Psoas muscle (tissue), 8 donors: ENCODE measurements around the gene ZC3H18. TPM values are rescaled to one million over a fixed set of nuclear protein-coding genes. Genes with fewer than 3 reads are reported as not detected.

Experiments used
- ATAC-seq, 4 donors: fragments of 200-7000 bp; cut with Tn5 transposase; one replicate each; pipeline ENCODE4 v1.9.1; 2020; ENCODE audit warnings: moderate library complexity in 3 of 4, mild to moderate bottlenecking in 2 of 4
- DNase-seq, 2 donors: peaks; one replicate each; pipeline ENCODE4 v3.0.0-alpha.2; 2020
- H3K27ac ChIP-seq: fragments of 200-600 bp; one replicate; pipeline ENCODE4 v1.8.0; 2022
- H3K27me3 ChIP-seq, 3 donors: fragments of 200-600 bp in 1 of 3; one replicate each; pipeline versions ENCODE4 v1.6.1 to v1.8.0; 2013 to 2022; ENCODE audit warnings: low read length in 2 of 3, mild to moderate bottlenecking in 2 of 3, moderate library complexity in 1 of 3; ENCODE audit not compliant: insufficient read depth in 3 of 3
- H3K36me3 ChIP-seq, 2 donors: fragments of 200-600 bp in 1 of 2; one replicate each; pipeline versions ENCODE4 v1.6.1 to v1.8.0; 2013 to 2022; ENCODE audit warnings: low read depth in 1 of 2, mild to moderate bottlenecking in 1 of 2, moderate library complexity in 1 of 2; ENCODE audit not compliant: insufficient read depth in 1 of 2
- H3K4me1 ChIP-seq: fragments of 200-600 bp; one replicate; pipeline ENCODE4 v1.8.0; 2022
- H3K4me3 ChIP-seq: fragments of 200-600 bp; one replicate; pipeline ENCODE4 v1.8.0; 2022; ENCODE audit warnings: mild to moderate bottlenecking
- H3K9me3 ChIP-seq: fragments of 200-600 bp; one replicate; pipeline ENCODE4 v1.8.0; 2022
- CTCF ChIP-seq: fragments of 200-600 bp; IDR thresholded peaks from one replicate; pipeline ENCODE4 v1.8.0; 2022; ENCODE audit warnings: antibody characterized with exemption
- WGBS, 3 donors: extraction: QIAGEN DNeasy Blood & Tissue Kit; methylation state at CpG; one replicate each; pipeline versions ENCODE4 v1.1.6 to v1.1.7; 2013; 5-methylcytosine and 5-hydroxymethylcytosine counted together
- intact Hi-C, 2 donors: fragments of 100-400 bp; cut with DNase I; formaldehyde crosslinking; loops; one replicate each; pipeline versions ENCODE4 v1.11.0 to v1.14.2; 2022
- polyA plus RNA-seq, 3 donors: library from polyadenylated mRNA; stranded (reverse); fragments of 200-250 nt; gene quantifications; one replicate each; pipeline ENCODE4 v1.2.3, GENCODE V29; 2013
- total RNA-seq, 4 donors: library from RNA; stranded (reverse); fragmentation: NEBNext Ultra II Directional in 2 of 4; extraction: Animal tissue kit (Norgen Biotek cat#: 25700) in 2 of 4; gene quantifications; one replicate each; pipeline versions ENCODE4 v1.2.1 to v1.2.4, GENCODE V29; 2021 to 2023
- donor health status: healthy with polysubstance abuse.
- donor health status: DM: no; HTN: no; CAD: no; lungs with moderate emphysema.
- donor health status: Bipolar disorder and iron deficiency.
- donor health status: healthy.
- donor health status: DM: yes; HTN: yes; CAD: no.
- donor health status: DM: no; HTN: no; CAD: no.
- donor health status: DM: no; HTN: no; CAD: no.
- donor health status: DM: yes; HTN: yes; CAD: no.

Gene ZC3H18
- total and polyA plus RNA-seq, 7 donors = 19.9 to 36.0 (median 28.5) TPM

- no peak for TF ChIP-seq CTCF
- intact Hi-C loops = no loop called here
- Histone ChIP-seq H3K4me3 (no peak overlapping the region), H3K9me3 (no peaks in the 10 kb centered on the region), H3K27me3 (peaks cover 0 to 34% (median 16%) of the 10 kb centered on the region in 3 donors), H3K27ac (no peak overlapping the region), H3K4me1 (no peaks in the 10 kb centered on the region), H3K36me3 (no peaks in the 10 kb centered on the region)
- 54 to 61% (median 61%) methylated on average over 17 of the region's 17 CpGs for WGBS, 3 donors
- DNase-seq = no peak
- ATAC-seq = no peak
Observed at GRCh38 chr16:88640498-88641247, 70.5 kb downstream of the ZC3H18 start.

- ATAC-seq (no peak), DNase-seq (no peak)
- H3K36me3 ChIP-seq = no peaks in the 10 kb centered on the region
- TF ChIP-seq CTCF = no peak
- no peaks in the 10 kb centered on the region for H3K4me1 ChIP-seq
- intact Hi-C loops = no loop called here
- 81 to 85% (median 84%) methylated on average over 31 to 58 of the region's 58 CpGs for WGBS, 3 donors
- no peaks in the 10 kb centered on the region for H3K9me3 ChIP-seq
- H3K27ac ChIP-seq = no peak overlapping the region
- H3K27me3 ChIP-seq = peaks cover 0 to 29% (median 14%) of the 10 kb centered on the region in 3 donors
- H3K4me3 ChIP-seq = no peak overlapping the region
Observed at GRCh38 chr16:88642881-88643643, 72.9 kb downstream of the ZC3H18 start.

- DNase-seq = no peak
- no peak overlapping the region for H3K27ac ChIP-seq
- WGBS, 3 donors = 85 to 87% (median 86%) methylated on average over 6 to 9 of the region's 9 CpGs
- peaks cover 0 to 24% (median 11%) of the 10 kb centered on the region in 3 donors for H3K27me3 ChIP-seq
- TF ChIP-seq CTCF = no peak
- no peaks in the 10 kb centered on the region for H3K4me1 ChIP-seq
- no peaks in the 10 kb centered on the region for H3K9me3 ChIP-seq
- intact Hi-C loops = no loop called here
- H3K4me3 ChIP-seq = no peak overlapping the region
- ATAC-seq = no peak
- no peaks in the 10 kb centered on the region for H3K36me3 ChIP-seq
Observed at GRCh38 chr16:88643644-88643932, 73.4 kb downstream of the ZC3H18 start.

GRCh38 chr16:88645455-88645854 is 75.3 kb downstream of the ZC3H18 start:
- H3K36me3 ChIP-seq = no peaks in the 10 kb centered on the region
- no peak for TF ChIP-seq CTCF
- intact Hi-C loops = no loop called here
- H3K4me1 ChIP-seq = no peaks in the 10 kb centered on the region
- WGBS, 3 donors = 91 to 93% (median 91%) methylated on average over 16 of the region's 16 CpGs
- ATAC-seq = no peak
- no peak overlapping the region for H3K27ac ChIP-seq
- H3K9me3 ChIP-seq = no peaks in the 10 kb centered on the region
- no peak for DNase-seq
- H3K4me3 ChIP-seq = no peak overlapping the region
- H3K27me3 ChIP-seq = peaks cover 0 to 5% (median 3%) of the 10 kb centered on the region in 3 donors
